ENCODE results near the gene TBC1D26. TPM values are rescaled to one million over a fixed set of nuclear protein-coding genes. Genes with fewer than 3 reads are reported as not detected.

Gene TBC1D26
- polyA plus RNA-seq, 1 donor (not counting 4 experiments of a cell fraction or from before 2014, with no cell fraction given), result not detected

DNA sequence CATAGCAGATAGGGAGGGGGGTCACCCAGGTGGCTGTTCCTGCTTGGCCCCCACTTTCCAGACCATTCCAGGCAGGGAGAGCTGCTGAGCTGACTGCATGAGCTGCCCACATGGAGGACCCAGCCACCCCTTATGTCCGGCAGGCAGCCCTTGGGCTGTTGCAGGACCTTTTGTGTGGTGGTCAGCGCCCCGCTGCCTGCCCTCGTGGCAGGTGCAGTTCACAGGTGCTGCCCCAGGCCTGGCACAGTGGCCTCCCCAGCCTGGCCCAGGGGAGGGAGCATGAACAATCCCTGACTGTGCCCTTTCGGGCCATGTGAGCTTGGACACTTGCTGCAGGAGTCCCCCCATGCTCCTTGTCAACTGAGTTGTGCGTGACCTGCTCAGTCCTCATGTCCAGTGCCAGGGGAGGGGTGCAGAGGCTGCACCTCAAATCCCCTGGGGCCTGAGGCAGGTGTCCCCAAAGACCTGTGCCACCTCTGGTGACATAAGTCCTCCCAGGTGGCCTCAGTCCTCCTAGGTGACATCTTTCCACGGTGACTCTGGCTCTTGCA lies 8.6 kb downstream of the TBC1D26 start:
- Histone ChIP-seq H4K20me1 (ENCODE audit: control insufficient read depth, extremely low read depth, insufficient read depth, low read length) (no peaks in the 10 kb centered on the region), H2AFZ (ENCODE audit: control insufficient read depth, low read length) (no peak overlapping the region), H3K27ac (ENCODE audit: control insufficient read depth, insufficient read depth, low read length) (no peak overlapping the region), H3K4me1 (ENCODE audit: control insufficient read depth, extremely low read depth, insufficient read depth, low read length) (no peaks in the 10 kb centered on the region), H3K4me3 (ENCODE audit: control insufficient read depth in 2 of 3, extremely low read depth in 1 of 3, insufficient read depth in 2 of 3, low read depth in 1 of 3, low read length in 3 of 3) (no peak overlapping the region), H3K9me1 (ENCODE audit: control insufficient read depth, extremely low read depth, insufficient read depth, low read length) (no peaks in the 10 kb centered on the region), H3K9me3 (ENCODE audit: control insufficient read depth, low read depth, low read length) (no peaks in the 10 kb centered on the region), H3K79me2 (ENCODE audit: control insufficient read depth, insufficient read depth, low read length) (no peaks in the 10 kb centered on the region), H3K27me3 (ENCODE audit: control insufficient read depth, extremely low read depth, insufficient read depth, low read length) (peaks cover 3% of the 10 kb centered on the region), H3K4me2 (ENCODE audit: control insufficient read depth, extremely low read depth, insufficient read depth, low read depth, low read length) (no peak overlapping the region), H3K9ac (ENCODE audit: control insufficient read depth, extremely low read depth, insufficient read depth, low read length) (no peak overlapping the region), H3K36me3 (ENCODE audit: control insufficient read depth in 2 of 2, extremely low read depth in 1 of 2, insufficient read depth in 2 of 2, low read length in 2 of 2) (no peaks in the 10 kb centered on the region)
- TF ChIP-seq EZH2 (IDR thresholded peaks at IDR 0.05; ENCODE audit: low read length), result no peak
- TF ChIP-seq, protein P1, sequence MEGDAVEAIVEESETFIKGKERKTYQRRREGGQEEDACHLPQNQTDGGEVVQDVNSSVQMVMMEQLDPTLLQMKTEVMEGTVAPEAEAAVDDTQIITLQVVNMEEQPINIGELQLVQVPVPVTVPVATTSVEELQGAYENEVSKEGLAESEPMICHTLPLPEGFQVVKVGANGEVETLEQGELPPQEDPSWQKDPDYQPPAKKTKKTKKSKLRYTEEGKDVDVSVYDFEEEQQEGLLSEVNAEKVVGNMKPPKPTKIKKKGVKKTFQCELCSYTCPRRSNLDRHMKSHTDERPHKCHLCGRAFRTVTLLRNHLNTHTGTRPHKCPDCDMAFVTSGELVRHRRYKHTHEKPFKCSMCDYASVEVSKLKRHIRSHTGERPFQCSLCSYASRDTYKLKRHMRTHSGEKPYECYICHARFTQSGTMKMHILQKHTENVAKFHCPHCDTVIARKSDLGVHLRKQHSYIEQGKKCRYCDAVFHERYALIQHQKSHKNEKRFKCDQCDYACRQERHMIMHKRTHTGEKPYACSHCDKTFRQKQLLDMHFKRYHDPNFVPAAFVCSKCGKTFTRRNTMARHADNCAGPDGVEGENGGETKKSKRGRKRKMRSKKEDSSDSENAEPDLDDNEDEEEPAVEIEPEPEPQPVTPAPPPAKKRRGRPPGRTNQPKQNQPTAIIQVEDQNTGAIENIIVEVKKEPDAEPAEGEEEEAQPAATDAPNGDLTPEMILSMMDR (optimal IDR thresholded peaks at IDR 0.05 in 1 of 3, IDR thresholded peaks at IDR 0.05 in 1 of 3, conservative IDR thresholded peaks at IDR 0.05 in 1 of 3; ENCODE audit: extremely low read depth in 1 of 3, insufficient read depth in 2 of 3, low read length in 3 of 3), result no peak
- dilution Hi-C loops (cut with MboI; ENCODE audit: extremely low pct_ligation_motif_present, low sequenced_read_pairs), result no loop called here
- FAIRE-seq (no peak), DNase-seq (ENCODE audit: low read depth, low spot score) (no peak)

DNA sequence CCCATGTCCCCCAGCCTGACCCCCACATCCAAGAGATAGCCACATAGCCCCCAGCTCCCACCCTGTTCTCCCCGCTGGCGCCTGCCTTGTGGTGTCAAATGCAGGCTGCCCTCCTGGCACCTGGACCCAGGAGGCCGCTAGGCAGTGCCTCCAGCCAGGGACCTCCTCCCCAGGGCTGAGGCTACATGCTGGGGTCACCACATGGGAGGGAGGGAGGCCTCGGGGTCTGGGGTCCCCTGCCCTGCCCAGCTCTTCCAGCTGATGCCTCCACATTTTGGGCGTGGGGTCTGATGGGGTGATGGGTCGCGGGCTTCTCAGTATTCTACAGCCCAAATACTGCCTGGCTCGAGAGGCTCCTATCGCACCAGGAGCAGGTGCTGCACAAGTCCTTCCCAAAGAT lies 9.5 kb downstream of the TBC1D26 start:
- dilution Hi-C loops (cut with MboI; ENCODE audit: extremely low pct_ligation_motif_present, low sequenced_read_pairs), result no loop called here
- DNase-seq (ENCODE audit: low read depth, low spot score) (no peak), FAIRE-seq (no peak)
- Histone ChIP-seq H3K4me3 (ENCODE audit: control insufficient read depth in 2 of 3, extremely low read depth in 1 of 3, insufficient read depth in 2 of 3, low read depth in 1 of 3, low read length in 3 of 3) (no peak overlapping the region), H3K4me1 (ENCODE audit: control insufficient read depth, extremely low read depth, insufficient read depth, low read length) (no peaks in the 10 kb centered on the region), H3K4me2 (ENCODE audit: control insufficient read depth, extremely low read depth, insufficient read depth, low read depth, low read length) (no peak overlapping the region), H3K9ac (ENCODE audit: control insufficient read depth, extremely low read depth, insufficient read depth, low read length) (no peak overlapping the region), H3K27ac (ENCODE audit: control insufficient read depth, insufficient read depth, low read length) (no peak overlapping the region), H3K36me3 (ENCODE audit: control insufficient read depth in 2 of 2, extremely low read depth in 1 of 2, insufficient read depth in 2 of 2, low read length in 2 of 2) (no peaks in the 10 kb centered on the region), H2AFZ (ENCODE audit: control insufficient read depth, low read length) (no peak overlapping the region), H4K20me1 (ENCODE audit: control insufficient read depth, extremely low read depth, insufficient read depth, low read length) (no peaks in the 10 kb centered on the region), H3K79me2 (ENCODE audit: control insufficient read depth, insufficient read depth, low read length) (no peaks in the 10 kb centered on the region), H3K27me3 (ENCODE audit: control insufficient read depth, extremely low read depth, insufficient read depth, low read length) (peaks cover 3% of the 10 kb centered on the region), H3K9me3 (ENCODE audit: control insufficient read depth, low read depth, low read length) (no peaks in the 10 kb centered on the region), H3K9me1 (ENCODE audit: control insufficient read depth, extremely low read depth, insufficient read depth, low read length) (no peaks in the 10 kb centered on the region)
- TF ChIP-seq, protein P1 (optimal IDR thresholded peaks at IDR 0.05 in 1 of 3, IDR thresholded peaks at IDR 0.05 in 1 of 3, conservative IDR thresholded peaks at IDR 0.05 in 1 of 3; ENCODE audit: extremely low read depth in 1 of 3, insufficient read depth in 2 of 3, low read length in 3 of 3), result no peak
- TF ChIP-seq EZH2 (IDR thresholded peaks at IDR 0.05; ENCODE audit: low read length), result no peak
